B cell (primary cell): ENCODE measurements around the gene AFF1. TPM values are rescaled to one million over a fixed set of nuclear protein-coding genes. Genes with fewer than 3 reads are reported as not detected.
A peak's percentile ranks its signal among the peaks of the same experiment; 100 is the strongest.

ENCODE experiments used
- ATAC-seq: fragments of 200-7000 bp; cut with Tn5 transposase; one replicate; pipeline ENCODE4 v1.10.0; 2021; ENCODE audit warnings: low read depth, mild to moderate bottlenecking, moderate number of reproducible peaks, moderate library complexity
- CTCF ChIA-PET: fragments of 350-600 bp; sonication (Branson Sonifier 250); formaldehyde crosslinking; loops from one replicate; lab custom pipeline; 2021; ENCODE audit warnings: antibody characterized with exemption, inconsistent platforms; lab: Charles Lee
- POLR2A ChIA-PET: fragments of 350-600 bp; sonication (Branson Sonifier 250); formaldehyde crosslinking; loops from one replicate; lab custom pipeline; 2021; ENCODE audit warnings: antibody characterized with exemption; lab: Charles Lee
- DNase-seq: peaks from one replicate; pipeline ENCODE4 v3.0.0; 2013
- H2AFZ ChIP-seq: 2 replicates; pipeline ENCODE4 v1.6.1; 2012; ENCODE audit warnings: mild to moderate bottlenecking, low read depth, low read length; ENCODE audit not compliant: insufficient read depth, poor library complexity, severe bottlenecking
- H3K27ac ChIP-seq, 2 donors: 1 replicate in 1 of 2; 2 replicates in 1 of 2; pipeline ENCODE4 v1.5.1; 2012 to 2013; ENCODE audit warnings: low read length in 2 of 2, mild to moderate bottlenecking in 2 of 2, moderate library complexity in 1 of 2
- H3K27me3 ChIP-seq, 4 experiments: fragments of 200-600 bp in 1 of 4; sonication (generic) in 1 of 4; replicated peaks in 1 of 4; 1 replicate in 2 of 4; 2 replicates in 2 of 4; pipeline versions ENCODE4 v1.6.1 to v1.7.0; 2013 to 2016; ENCODE audit warnings: low read length in 3 of 4, mild to moderate bottlenecking in 2 of 4, mixed read lengths in 1 of 4, moderate library complexity in 1 of 4; ENCODE audit not compliant: insufficient read depth in 4 of 4, control insufficient read depth in 3 of 4; ENCODE audit errors: control extremely low read depth in 1 of 4
- H3K36me3 ChIP-seq, 2 experiments: replicated peaks in 1 of 2; 1 replicate in 1 of 2; 2 replicates in 1 of 2; pipeline versions ENCODE4 v1.6.1 to v1.7.1; 2013; ENCODE audit warnings: low read length in 1 of 2; ENCODE audit not compliant: insufficient read depth in 2 of 2, control insufficient read depth in 1 of 2; ENCODE audit errors: control extremely low read depth in 1 of 2, extremely low read depth in 1 of 2
- H3K4me1 ChIP-seq, 2 donors: fragments of 200-600 bp in 1 of 2; sonication (generic) in 1 of 2; 1 replicate in 1 of 2; 2 replicates in 1 of 2; pipeline versions ENCODE4 v1.5.1 to v1.6.1; 2013 to 2017; ENCODE audit warnings: low read length in 2 of 2; ENCODE audit not compliant: control insufficient read depth in 2 of 2, insufficient read depth in 2 of 2
- H3K4me2 ChIP-seq: replicated peaks from 2 replicates; pipeline ENCODE3; 2012; ENCODE audit warnings: mild to moderate bottlenecking, low read depth, low read length; ENCODE audit not compliant: poor library complexity, severe bottlenecking
- H3K4me3 ChIP-seq, 5 experiments: fragments of 200-600 bp in 1 of 5; sonication (generic) in 1 of 5; 1 replicate in 3 of 5; 2 replicates in 2 of 5; pipeline versions ENCODE4 v1.5.1 to v1.7.0; 2011 to 2016; ENCODE audit warnings: low read length in 4 of 5, mild to moderate bottlenecking in 4 of 5, low read depth in 2 of 5, control low read depth in 1 of 5, moderate library complexity in 1 of 5; ENCODE audit not compliant: insufficient read depth in 1 of 5; ENCODE audit errors: control extremely low read depth in 1 of 5, extremely low read depth in 1 of 5
- H3K79me2 ChIP-seq: fragments of 200-600 bp; sonication (generic); one replicate; pipeline ENCODE4 v1.6.0; 2016; ENCODE audit warnings: low read length; ENCODE audit not compliant: control insufficient read depth, insufficient read depth
- H3K9ac ChIP-seq: fragments of 200-600 bp; sonication (generic); 2 replicates; pipeline ENCODE4 v1.6.1; 2017; ENCODE audit warnings: mild to moderate bottlenecking, low read length, moderate library complexity
- H3K9me3 ChIP-seq, 3 donors: one replicate each; pipeline versions ENCODE4 v1.6.1 to v1.7.1; 2013; ENCODE audit warnings: low read length in 2 of 3; ENCODE audit not compliant: control insufficient read depth in 2 of 3, insufficient read depth in 1 of 3; ENCODE audit errors: control extremely low read depth in 1 of 3
- H4K20me1 ChIP-seq: 2 replicates; pipeline ENCODE4 v1.6.0; 2012; ENCODE audit warnings: mild to moderate bottlenecking, low read length; ENCODE audit not compliant: insufficient read depth, control insufficient read depth, poor library complexity, severe bottlenecking
- H3K27ac Mint-ChIP-seq: one replicate; pipeline ENCODE4 v1.8.0; 2021; ENCODE audit warnings: mixed read lengths
- H3K27me3 Mint-ChIP-seq: one replicate; pipeline ENCODE4 v1.8.0; 2021; ENCODE audit warnings: mixed read lengths
- H3K4me1 Mint-ChIP-seq: one replicate; pipeline ENCODE4 v1.8.0; 2021; ENCODE audit warnings: mixed read lengths
- H3K4me3 Mint-ChIP-seq: one replicate; pipeline ENCODE4 v1.8.0; 2021; ENCODE audit warnings: mixed read lengths
- H3K9me3 Mint-ChIP-seq: one replicate; pipeline ENCODE4 v1.8.0; 2022; ENCODE audit warnings: mixed read lengths; ENCODE audit not compliant: insufficient read depth
- CTCF ChIP-seq: fragments of 200-600 bp; IDR thresholded peaks from one replicate; pipeline ENCODE4 v1.8.0; 2022; ENCODE audit warnings: antibody characterized with exemption, mild to moderate bottlenecking
- EZH2 ChIP-seq: IDR thresholded peaks from 2 replicates; pipeline ENCODE4 v1.6.1; 2012; ENCODE audit warnings: borderline replicate concordance, low read depth, mild to moderate bottlenecking, moderate library complexity, low read length; ENCODE audit not compliant: insufficient read depth, poor library complexity, severe bottlenecking
- WGBS: methylation state at CpG from one replicate; pipeline ENCODE4 v1.1.5; 2013; ENCODE audit warnings: missing lambda C conversion rate; ENCODE audit not compliant: insufficient coverage; 5-methylcytosine and 5-hydroxymethylcytosine counted together
- intact Hi-C: fragments of 100-400 bp; cut with micrococcal nuclease; formaldehyde crosslinking; loops from one replicate; pipeline ENCODE4 v1.10.0; 2022
- polyA plus RNA-seq: library from polyadenylated mRNA; depleted of rRNA; stranded (reverse); fragments of >200 nt; gene quantifications from 2 replicates; pipeline ENCODE4 v1.2.3, GENCODE V29; 2012
- total RNA-seq, 2 donors: library from RNA; stranded (reverse); fragments of 120-200 nt in 1 of 2; gene quantifications; 1 replicate in 1 of 2; 2 replicates in 1 of 2; pipeline versions ENCODE4 v1.2.3 to v1.2.4, GENCODE V29; 2013 to 2022

The AFF1 gene
- total and polyA plus RNA-seq, 2 donors (not counting 1 experiment from before 2014, with no cell fraction given): 15.3 to 135 TPM

- H3K4me2 ChIP-seq: no peak overlapping the region
- TF ChIP-seq CTCF: no peak
- no peak for TF ChIP-seq EZH2
- Mint-ChIP-seq H3K9me3 (no peaks in the 10 kb centered on the region), H3K4me3 (no peak overlapping the region), H3K27me3 (no peaks in the 10 kb centered on the region), H3K27ac (no peak overlapping the region), H3K4me1 (peaks cover 30% of the 10 kb centered on the region)
- no peaks in the 10 kb centered on the region for H3K27me3 ChIP-seq
- H2AFZ ChIP-seq: no peak overlapping the region
- DNase-seq: no peak
- H3K9ac ChIP-seq: no peak overlapping the region
- peaks cover 4 to 5% of the 10 kb centered on the region in 2 experiments for H3K36me3 ChIP-seq
- peaks cover 56% of the 10 kb centered on the region for H3K79me2 ChIP-seq
- no peaks in the 10 kb centered on the region for H3K9me3 ChIP-seq
- H4K20me1 ChIP-seq: peaks cover 48% of the 10 kb centered on the region
- POLR2A ChIA-PET: interaction anchor here (1.2 kb wide), 1 partner anchor 28 kb away, joined by 3 read pairs; no protein-coding TSS in a partner anchor
- H3K4me1 ChIP-seq: peaks cover 8 to 15% of the 10 kb centered on the region in 2 donors
- H3K4me3 ChIP-seq: no peak overlapping the region
- WGBS: 97% methylated on average over 1 of the region's 3 CpGs
- H3K27ac ChIP-seq: no peak overlapping the region
- CTCF ChIA-PET: interaction anchor here (1.9 kb wide), 1 partner anchor 147 kb away, joined by 7 read pairs; no protein-coding TSS in a partner anchor
- intact Hi-C loops: no loop called here
- no peak for ATAC-seq
Observed at GRCh38 chr4:87069037-87069742, 134.4 kb downstream of the AFF1 start.

DNA sequence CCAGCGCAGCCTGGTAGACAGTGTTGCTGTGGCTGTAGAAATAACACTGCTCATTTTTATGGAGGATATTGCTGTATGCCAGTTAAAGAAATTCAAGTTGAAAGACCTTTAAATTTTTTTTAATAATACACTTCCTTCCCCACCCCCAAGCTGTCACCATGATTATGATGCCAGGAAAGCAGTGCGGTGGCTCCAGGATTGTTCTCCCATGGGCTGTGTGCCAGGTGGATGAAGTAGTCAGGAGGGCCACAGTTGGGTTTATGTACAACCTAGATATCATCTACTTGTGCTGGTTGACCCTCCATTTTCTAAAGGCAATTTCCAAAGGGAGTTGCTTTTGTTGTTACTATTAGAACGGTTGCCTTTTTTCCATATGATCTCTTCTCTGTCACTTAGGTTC is 136.6 kb downstream of the AFF1 start:
- H3K27ac Mint-ChIP-seq: peak overlapping the region; percentile 22

More for the DNA sequence above, 136.6 kb downstream of the AFF1 start:
- H3K27me3 Mint-ChIP-seq: no peaks in the 10 kb centered on the region
- ChIA-PET CTCF (interaction anchor here (0.6 to 1.3 kb wide), 3 partner anchors 137 to 171 kb away, joined by 3 to 4 read pairs (median 4); partner anchors contain the start of gene AFF1), POLR2A (interaction anchor here (0.6 kb wide), 1 partner anchor 1612 kb away, joined by 6 read pairs; no protein-coding TSS in a partner anchor)
- ATAC-seq (no peak), DNase-seq (no peak)
- H3K9me3 Mint-ChIP-seq: no peaks in the 10 kb centered on the region
- H3K4me1 Mint-ChIP-seq: peaks cover 39% of the 10 kb centered on the region
- Histone ChIP-seq H3K36me3 (peaks cover 3 to 5% of the 10 kb centered on the region in 2 experiments), H3K4me3 (no peak overlapping the region), H4K20me1 (peaks cover 39% of the 10 kb centered on the region), H3K27me3 (no peaks in the 10 kb centered on the region), H3K9me3 (no peaks in the 10 kb centered on the region), H3K79me2 (peaks cover 49% of the 10 kb centered on the region), H3K27ac (no peak overlapping the region), H3K4me2 (no peak overlapping the region), H3K4me1 (peaks cover 10 to 22% of the 10 kb centered on the region in 2 donors), H2AFZ (no peak overlapping the region), H3K9ac (no peak overlapping the region)
- intact Hi-C loops: no loop called here
- no peak overlapping the region for H3K4me3 Mint-ChIP-seq
- 100% methylated on average over 1 of the region's 3 CpGs for WGBS
- TF ChIP-seq CTCF (no peak), EZH2 (no peak)
